HepG2 (cell line): ENCODE data around the gene ZNF670. TPM values are rescaled to one million over a fixed set of nuclear protein-coding genes. Genes with fewer than 3 reads are reported as not detected.

Experiments
- BCL6 ChIP-seq: IDR thresholded peaks from 2 replicates; pipeline ENCODE4 v1.6.1; 2016; ENCODE audit warnings: missing genetic modification reagents, missing compliant biosample characterization
- CREB1 ChIP-seq, 2 experiments: fragments of 450-650 bp in 1 of 2; IDR thresholded peaks; 2 replicates each; pipeline ENCODE4 v1.6.1; 2016 to 2017; ENCODE audit warnings: control low read depth in 1 of 2, mild to moderate bottlenecking in 1 of 2, missing compliant biosample characterization in 1 of 2, missing genetic modification characterization in 1 of 2
- ELF4 ChIP-seq: sonication (generic); formaldehyde crosslinking; IDR thresholded peaks from 2 replicates; pipeline ENCODE4 v1.5.0; 2020; ENCODE audit warnings: missing genetic modification reagents, mild to moderate bottlenecking, moderate library complexity, borderline replicate concordance
- ETV5 ChIP-seq: IDR thresholded peaks from 2 replicates; pipeline ENCODE4 v1.6.1; 2018; ENCODE audit warnings: missing biosample characterization, missing genetic modification reagents, inconsistent platforms, borderline replicate concordance
- FOXO1 ChIP-seq: sonication (generic); formaldehyde crosslinking; IDR thresholded peaks from 2 replicates; pipeline ENCODE4 v1.4.0; 2020; ENCODE audit warnings: missing genetic modification reagents
- MEF2D ChIP-seq: sonication (generic); formaldehyde crosslinking; IDR thresholded peaks from 2 replicates; pipeline ENCODE4 v1.5.1; 2020; ENCODE audit warnings: mild to moderate bottlenecking, missing genetic modification reagents
- POLR2AphosphoS5 ChIP-seq: IDR thresholded peaks from 2 replicates; pipeline ENCODE4 v1.6.1; 2012; ENCODE audit warnings: low read depth, low read length
- POLR2G ChIP-seq: fragments of 200-400 bp; formaldehyde crosslinking; IDR thresholded peaks from 2 replicates; pipeline ENCODE4 v1.6.1; 2018; ENCODE audit warnings: mild to moderate bottlenecking, low read depth, low read length, moderate library complexity
- SALL1 ChIP-seq: sonication (generic); formaldehyde crosslinking; IDR thresholded peaks from 2 replicates; pipeline ENCODE4 v1.8.0; 2022; ENCODE audit warnings: mild to moderate bottlenecking, missing genetic modification reagents
- ZBTB7A ChIP-seq: sonication (generic); formaldehyde crosslinking; IDR thresholded peaks from 2 replicates; pipeline ENCODE4 v1.8.0; 2022; ENCODE audit warnings: mild to moderate bottlenecking, missing genetic modification reagents
- ZNF317 ChIP-seq: sonication (generic); formaldehyde crosslinking; IDR thresholded peaks from 2 replicates; pipeline ENCODE4 v1.5.0; 2020; ENCODE audit warnings: mild to moderate bottlenecking, missing genetic modification reagents
- ZNF329 ChIP-seq: sonication (generic); formaldehyde crosslinking; IDR thresholded peaks from 2 replicates; pipeline ENCODE4 v1.9.0; 2021; ENCODE audit warnings: low read depth, mild to moderate bottlenecking, missing genetic modification reagents
- ZNF34 ChIP-seq: sonication (generic); formaldehyde crosslinking; IDR thresholded peaks from 2 replicates; pipeline ENCODE4 v1.4.0; 2020; ENCODE audit warnings: mild to moderate bottlenecking, missing genetic modification reagents, borderline replicate concordance
- ZSCAN21 ChIP-seq: sonication (generic); formaldehyde crosslinking; IDR thresholded peaks from 2 replicates; pipeline ENCODE4 v1.8.0; 2022; ENCODE audit warnings: mild to moderate bottlenecking, missing genetic modification reagents, moderate library complexity, borderline replicate concordance
- ZSCAN25 ChIP-seq: sonication (generic); formaldehyde crosslinking; IDR thresholded peaks from 2 replicates; pipeline ENCODE4 v1.8.0; 2022; ENCODE audit warnings: mild to moderate bottlenecking, missing genetic modification reagents
- ZZZ3 ChIP-seq: sonication (generic); formaldehyde crosslinking; IDR thresholded peaks from 2 replicates; pipeline ENCODE4 v1.4.0; 2020; ENCODE audit warnings: missing genetic modification reagents, mild to moderate bottlenecking, borderline replicate concordance
- polyA plus RNA-seq, 8 experiments: library from polyadenylated mRNA; depleted of rRNA in 3 of 8; stranded (reverse) in 7 of 8; unstranded in 1 of 8; fragments of >200 nt; fragmentation: Illumina TruSeq in 4 of 8; extraction: Trizol in 4 of 8; gene quantifications; 2 replicates each; pipeline versions ENCODE4 v1.2.1 to v1.2.3, GENCODE V29; 2011 to 2016; ENCODE audit warnings: low read depth in 4 of 8, missing spikeins in 1 of 8, mixed read lengths in 1 of 8; ENCODE audit not compliant: insufficient read depth in 1 of 8
- total RNA-seq, 5 experiments: library from RNA; depleted of rRNA; stranded (reverse); fragments of >200 nt; fragmentation: Illumina TruSeq; extraction: Trizol; gene quantifications; 2 replicates each; pipeline ENCODE4 v1.2.3, GENCODE V29; 2016; ENCODE audit warnings: low read depth in 1 of 5
- TF ChIP-seq, protein P1 (sequence below): IDR thresholded peaks from 2 replicates; pipeline ENCODE4 v1.6.1; 2016; ENCODE audit warnings: missing genetic modification reagents, missing compliant biosample characterization
- TF ChIP-seq, protein P2 (sequence below): sonication (generic); formaldehyde crosslinking; IDR thresholded peaks from 2 replicates; pipeline ENCODE4 v1.4.0; 2020; ENCODE audit warnings: missing genetic modification reagents, borderline replicate concordance
- TF ChIP-seq, protein P3 (sequence below): sonication (generic); formaldehyde crosslinking; IDR thresholded peaks from 2 replicates; pipeline ENCODE4 v1.8.0; 2022; ENCODE audit warnings: mild to moderate bottlenecking, missing genetic modification reagents
- TF ChIP-seq, protein P4 (sequence below): sonication (generic); formaldehyde crosslinking; IDR thresholded peaks from 2 replicates; pipeline ENCODE4 v1.8.1; 2023; ENCODE audit warnings: mild to moderate bottlenecking, missing genetic modification reagents, borderline replicate concordance
- TF ChIP-seq, protein P5 (sequence below): sonication (generic); formaldehyde crosslinking; IDR thresholded peaks from 2 replicates; pipeline ENCODE4 v1.4.0; 2020; ENCODE audit warnings: missing genetic modification reagents

The ZNF670 gene
- total and polyA plus RNA-seq, 2 of the 13 experiments (the other 11 are each of a cell fraction or from before 2014, with no cell fraction given), result 4.2 to 10.9 TPM

DNA sequence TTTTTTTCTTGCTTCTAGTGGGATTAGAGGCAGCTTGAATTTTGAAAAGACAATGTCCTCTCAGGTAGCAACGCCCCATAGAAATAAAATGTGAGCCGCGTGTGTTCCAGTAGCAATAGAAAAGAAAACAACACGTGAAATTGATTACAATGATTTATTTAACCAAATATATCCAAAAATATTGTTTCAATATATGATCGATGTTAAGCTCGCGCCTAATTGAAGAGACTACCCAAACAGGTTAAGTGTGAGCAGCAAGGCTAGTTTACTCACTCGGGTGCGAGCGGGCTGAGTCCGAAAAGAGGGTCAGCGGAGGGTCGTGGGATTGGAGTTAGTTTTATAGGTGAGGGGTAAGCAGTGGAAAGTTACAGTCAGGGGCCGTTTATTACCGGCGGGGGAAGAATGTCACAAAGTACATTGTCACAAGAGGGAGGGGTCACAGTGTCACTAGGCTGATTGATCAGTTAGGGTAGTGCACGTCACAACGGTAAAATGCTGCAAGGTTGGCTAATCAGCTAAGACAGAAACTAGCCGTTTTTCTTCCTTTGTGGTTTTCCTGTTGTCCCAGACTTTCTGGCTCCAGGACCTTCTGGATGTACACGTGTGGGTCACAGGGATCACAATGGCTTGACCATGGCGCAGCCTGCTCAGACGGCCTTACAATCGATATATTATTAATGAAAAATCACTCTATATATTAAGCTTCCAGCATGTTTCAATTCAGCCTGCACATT is 697 bp upstream of the ZNF670 start (continued):
- TF ChIP-seq ZNF317 (CRISPR knock-in tag) (0 out of 2 replicates have a peak, but pooled peaks have one; percentile 22), POLR2AphosphoS5 (peak; percentile 38; the same call in 1 of the 2 replicates), CREB1 (IDR thresholded peaks at IDR 0.05) (peak; percentile 89), CREB1 (CRISPR knock-in tag; IDR thresholded peaks at IDR 0.05) (peak; percentile 84), MEF2D (CRISPR knock-in tag) (0 out of 2 replicates have a peak, but pooled peaks have one; percentile 32), ZBTB7A (no peak), FOXO1 (CRISPR knock-in tag) (peak; percentile 66), ELF4 (CRISPR knock-in tag) (no peak), ZSCAN21 (no peak), ETV5 (CRISPR knock-in tag) (peak; percentile 80), ZSCAN25 (CRISPR knock-in tag) (no peak), POLR2G (peak; percentile 40; the same call in 1 of the 2 replicates), BCL6 (CRISPR knock-in tag) (0 out of 2 replicates have a peak, but pooled peaks have one; percentile 23), ZNF34 (CRISPR knock-in tag) (no peak), ZNF329 (0 out of 2 replicates have a peak, but pooled peaks have one; percentile 32), SALL1 (peak; percentile 78), ZZZ3 (no peak)
- TF ChIP-seq, protein P1, sequence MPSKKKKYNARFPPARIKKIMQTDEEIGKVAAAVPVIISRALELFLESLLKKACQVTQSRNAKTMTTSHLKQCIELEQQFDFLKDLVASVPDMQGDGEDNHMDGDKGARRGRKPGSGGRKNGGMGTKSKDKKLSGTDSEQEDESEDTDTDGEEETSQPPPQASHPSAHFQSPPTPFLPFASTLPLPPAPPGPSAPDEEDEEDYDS (CRISPR knock-in tag), result 0 out of 2 replicates have a peak, but pooled peaks have one; percentile 54
- TF ChIP-seq, protein P2, sequence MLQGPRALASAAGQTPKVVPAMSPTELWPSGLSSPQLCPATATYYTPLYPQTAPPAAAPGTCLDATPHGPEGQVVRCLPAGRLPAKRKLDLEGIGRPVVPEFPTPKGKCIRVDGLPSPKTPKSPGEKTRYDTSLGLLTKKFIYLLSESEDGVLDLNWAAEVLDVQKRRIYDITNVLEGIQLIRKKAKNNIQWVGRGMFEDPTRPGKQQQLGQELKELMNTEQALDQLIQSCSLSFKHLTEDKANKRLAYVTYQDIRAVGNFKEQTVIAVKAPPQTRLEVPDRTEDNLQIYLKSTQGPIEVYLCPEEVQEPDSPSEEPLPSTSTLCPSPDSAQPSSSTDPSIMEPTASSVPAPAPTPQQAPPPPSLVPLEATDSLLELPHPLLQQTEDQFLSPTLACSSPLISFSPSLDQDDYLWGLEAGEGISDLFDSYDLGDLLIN (CRISPR knock-in tag), result no peak
- TF ChIP-seq, protein P3, sequence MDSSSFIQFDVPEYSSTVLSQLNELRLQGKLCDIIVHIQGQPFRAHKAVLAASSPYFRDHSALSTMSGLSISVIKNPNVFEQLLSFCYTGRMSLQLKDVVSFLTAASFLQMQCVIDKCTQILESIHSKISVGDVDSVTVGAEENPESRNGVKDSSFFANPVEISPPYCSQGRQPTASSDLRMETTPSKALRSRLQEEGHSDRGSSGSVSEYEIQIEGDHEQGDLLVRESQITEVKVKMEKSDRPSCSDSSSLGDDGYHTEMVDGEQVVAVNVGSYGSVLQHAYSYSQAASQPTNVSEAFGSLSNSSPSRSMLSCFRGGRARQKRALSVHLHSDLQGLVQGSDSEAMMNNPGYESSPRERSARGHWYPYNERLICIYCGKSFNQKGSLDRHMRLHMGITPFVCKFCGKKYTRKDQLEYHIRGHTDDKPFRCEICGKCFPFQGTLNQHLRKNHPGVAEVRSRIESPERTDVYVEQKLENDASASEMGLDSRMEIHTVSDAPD (CRISPR knock-in tag), result no peak
- TF ChIP-seq, protein P4, sequence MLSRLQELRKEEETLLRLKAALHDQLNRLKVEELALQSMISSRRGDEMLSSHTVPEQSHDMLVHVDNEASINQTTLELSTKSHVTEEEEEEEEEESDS (CRISPR knock-in tag), result peak; percentile 32; the same call in 1 of the 2 replicates
- TF ChIP-seq, protein P5, sequence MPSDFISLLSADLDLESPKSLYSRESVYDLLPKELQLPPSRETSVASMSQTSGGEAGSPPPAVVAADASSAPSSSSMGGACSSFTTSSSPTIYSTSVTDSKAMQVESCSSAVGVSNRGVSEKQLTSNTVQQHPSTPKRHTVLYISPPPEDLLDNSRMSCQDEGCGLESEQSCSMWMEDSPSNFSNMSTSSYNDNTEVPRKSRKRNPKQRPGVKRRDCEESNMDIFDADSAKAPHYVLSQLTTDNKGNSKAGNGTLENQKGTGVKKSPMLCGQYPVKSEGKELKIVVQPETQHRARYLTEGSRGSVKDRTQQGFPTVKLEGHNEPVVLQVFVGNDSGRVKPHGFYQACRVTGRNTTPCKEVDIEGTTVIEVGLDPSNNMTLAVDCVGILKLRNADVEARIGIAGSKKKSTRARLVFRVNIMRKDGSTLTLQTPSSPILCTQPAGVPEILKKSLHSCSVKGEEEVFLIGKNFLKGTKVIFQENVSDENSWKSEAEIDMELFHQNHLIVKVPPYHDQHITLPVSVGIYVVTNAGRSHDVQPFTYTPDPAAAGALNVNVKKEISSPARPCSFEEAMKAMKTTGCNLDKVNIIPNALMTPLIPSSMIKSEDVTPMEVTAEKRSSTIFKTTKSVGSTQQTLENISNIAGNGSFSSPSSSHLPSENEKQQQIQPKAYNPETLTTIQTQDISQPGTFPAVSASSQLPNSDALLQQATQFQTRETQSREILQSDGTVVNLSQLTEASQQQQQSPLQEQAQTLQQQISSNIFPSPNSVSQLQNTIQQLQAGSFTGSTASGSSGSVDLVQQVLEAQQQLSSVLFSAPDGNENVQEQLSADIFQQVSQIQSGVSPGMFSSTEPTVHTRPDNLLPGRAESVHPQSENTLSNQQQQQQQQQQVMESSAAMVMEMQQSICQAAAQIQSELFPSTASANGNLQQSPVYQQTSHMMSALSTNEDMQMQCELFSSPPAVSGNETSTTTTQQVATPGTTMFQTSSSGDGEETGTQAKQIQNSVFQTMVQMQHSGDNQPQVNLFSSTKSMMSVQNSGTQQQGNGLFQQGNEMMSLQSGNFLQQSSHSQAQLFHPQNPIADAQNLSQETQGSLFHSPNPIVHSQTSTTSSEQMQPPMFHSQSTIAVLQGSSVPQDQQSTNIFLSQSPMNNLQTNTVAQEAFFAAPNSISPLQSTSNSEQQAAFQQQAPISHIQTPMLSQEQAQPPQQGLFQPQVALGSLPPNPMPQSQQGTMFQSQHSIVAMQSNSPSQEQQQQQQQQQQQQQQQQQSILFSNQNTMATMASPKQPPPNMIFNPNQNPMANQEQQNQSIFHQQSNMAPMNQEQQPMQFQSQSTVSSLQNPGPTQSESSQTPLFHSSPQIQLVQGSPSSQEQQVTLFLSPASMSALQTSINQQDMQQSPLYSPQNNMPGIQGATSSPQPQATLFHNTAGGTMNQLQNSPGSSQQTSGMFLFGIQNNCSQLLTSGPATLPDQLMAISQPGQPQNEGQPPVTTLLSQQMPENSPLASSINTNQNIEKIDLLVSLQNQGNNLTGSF (CRISPR knock-in tag), result no peak
